ENCODE results near the gene C20orf96. TPM values are rescaled to one million over a fixed set of nuclear protein-coding genes. Genes with fewer than 3 reads are reported as not detected.

C20orf96 gene
- total and polyA plus RNA-seq, 2 of the 4 experiments (the other 2 are of a cell fraction): 2.0 to 9.8 TPM

GRCh38 chr20:298776-299391 lies 8.3 kb upstream of the C20orf96 start:
- in situ Hi-C loops (cut with MboI; ENCODE audit: low sequenced_read_pairs): no loop called here
- ChIA-PET POLR2A (ENCODE audit: unreplicated experiment) (no interaction called here), CTCF (interaction anchor here (0.9 to 1.5 kb wide), 3 partner anchors 10 to 32 kb away, joined by 3 read pairs; no protein-coding TSS in a partner anchor)
- H3K9me3 ChIP-seq (ENCODE audit: control insufficient read depth, insufficient read depth, low read length): no peaks in the 10 kb centered on the region
- no peak overlapping the region for H2BK20ac ChIP-seq (ENCODE audit: low read depth, low read length)
- H3K9ac ChIP-seq (ENCODE audit: low read depth, low read length): peak overlapping the region; percentile 90
- dilution Hi-C loops (cut with HindIII; ENCODE audit: low sequenced_read_pairs, unreplicated experiment): no loop called here
- peak overlapping the region; percentile 41; the same call in 1 of the 2 replicates for H3K56ac ChIP-seq (ENCODE audit: extremely low read depth, insufficient read depth, low read length)
- peak overlapping the region; percentile 92 for H2BK5ac ChIP-seq (ENCODE audit: low read depth, low read length, poor library complexity, severe bottlenecking)
- peaks cover 33 to 51% of the 10 kb centered on the region in 2 experiments for H3K79me1 ChIP-seq (ENCODE audit: low read depth in 1 of 2, low read length in 2 of 2)
- peak overlapping the region; percentile 98 for H3K4ac ChIP-seq (ENCODE audit: low read depth, low read length)
- peak overlapping the region; percentile 89 for H2AFZ ChIP-seq (replicated peaks; ENCODE audit: low read length, poor library complexity)
- ATAC-seq (ENCODE audit: low read depth): no peak
- no CpG with 5 or more reads among the region's 15 CpGs for WGBS, 2 experiments (ENCODE audit: extremely low coverage in 2 of 2, insufficient read length in 1 of 2)
- H3K4me2 ChIP-seq (ENCODE audit: low read depth, low read length): peak overlapping the region; percentile 99
- peaks cover 33% of the 10 kb centered on the region for H4K20me1 ChIP-seq (ENCODE audit: insufficient read depth, low read length)
- TF ChIP-seq MXI1 (IDR thresholded peaks at IDR 0.05; ENCODE audit: borderline replicate concordance, low read depth, low read length): peak; percentile 59; the same call in 1 of the 2 replicates
- TF ChIP-seq, protein P1, sequence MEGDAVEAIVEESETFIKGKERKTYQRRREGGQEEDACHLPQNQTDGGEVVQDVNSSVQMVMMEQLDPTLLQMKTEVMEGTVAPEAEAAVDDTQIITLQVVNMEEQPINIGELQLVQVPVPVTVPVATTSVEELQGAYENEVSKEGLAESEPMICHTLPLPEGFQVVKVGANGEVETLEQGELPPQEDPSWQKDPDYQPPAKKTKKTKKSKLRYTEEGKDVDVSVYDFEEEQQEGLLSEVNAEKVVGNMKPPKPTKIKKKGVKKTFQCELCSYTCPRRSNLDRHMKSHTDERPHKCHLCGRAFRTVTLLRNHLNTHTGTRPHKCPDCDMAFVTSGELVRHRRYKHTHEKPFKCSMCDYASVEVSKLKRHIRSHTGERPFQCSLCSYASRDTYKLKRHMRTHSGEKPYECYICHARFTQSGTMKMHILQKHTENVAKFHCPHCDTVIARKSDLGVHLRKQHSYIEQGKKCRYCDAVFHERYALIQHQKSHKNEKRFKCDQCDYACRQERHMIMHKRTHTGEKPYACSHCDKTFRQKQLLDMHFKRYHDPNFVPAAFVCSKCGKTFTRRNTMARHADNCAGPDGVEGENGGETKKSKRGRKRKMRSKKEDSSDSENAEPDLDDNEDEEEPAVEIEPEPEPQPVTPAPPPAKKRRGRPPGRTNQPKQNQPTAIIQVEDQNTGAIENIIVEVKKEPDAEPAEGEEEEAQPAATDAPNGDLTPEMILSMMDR (conservative IDR thresholded peaks at IDR 0.05; ENCODE audit: low read depth, low read length): no peak
- H2AK5ac ChIP-seq (ENCODE audit: low read depth, low read length): peak overlapping the region; percentile 97
- no peak for DNase-seq
- H4K5ac ChIP-seq (ENCODE audit: low read depth, low read length): peak overlapping the region; percentile 86; the same call in 1 of the 2 replicates
- no TSS peak for BruUV-seq (replicated peaks)
- no peak overlapping the region for H3K18ac ChIP-seq (ENCODE audit: low read depth, low read length)
- H3K4me1 ChIP-seq (ENCODE audit: control insufficient read depth, insufficient read depth, low read length): peaks cover 18% of the 10 kb centered on the region
- peak overlapping the region; percentile 58 to 88; a peak in 2 of 4 replicates for H4K8ac ChIP-seq (ENCODE audit: low read depth in 2 of 2, low read length in 2 of 2)
- peak overlapping the region; percentile 97 for H3K14ac ChIP-seq (replicated peaks; ENCODE audit: low read depth, low read length)
- 0 out of 2 replicates have a peak overlapping the region, but pooled peaks have one; percentile 71 for H4K91ac ChIP-seq (ENCODE audit: insufficient read depth, low read depth, low read length)
- no peak overlapping the region for H2BK120ac ChIP-seq (ENCODE audit: low read depth, low read length)
- H3K9me1 ChIP-seq (ENCODE audit: insufficient read depth, low read length): peaks cover 22% of the 10 kb centered on the region
- peaks cover 5% of the 10 kb centered on the region; the same call in 1 of the 2 replicates for H3K36me3 ChIP-seq (ENCODE audit: control insufficient read depth, insufficient read depth, low read length)
- H3K27me3 ChIP-seq (ENCODE audit: control insufficient read depth, insufficient read depth, low read length): no peaks in the 10 kb centered on the region
- no peak overlapping the region for H2BK15ac ChIP-seq (ENCODE audit: low read depth, low read length)
- peak overlapping the region; percentile 100 for H3K4me3 ChIP-seq (ENCODE audit: insufficient read depth, low read depth, low read length)
- H2AK9ac ChIP-seq (replicated peaks; ENCODE audit: low read depth, low read length, poor library complexity): peak overlapping the region; percentile 99
- intact Hi-C loops (cut with micrococcal nuclease): no loop called here
- peak overlapping the region; percentile 97 for H3K23ac ChIP-seq (ENCODE audit: low read depth, low read length)
- peak overlapping the region; percentile 99 for H3K27ac ChIP-seq (ENCODE audit: insufficient read depth, low read length)
